OCI-LY1 (cell line): Measurements from ENCODE around the gene UTP15.

ENCODE experiments used
- EZH2 ChIP-seq: fragments of 200-600 bp; sonication (generic), shearing (Covaris generic); IDR thresholded peaks from 2 replicates; pipeline ENCODE4 v1.8.0; 2017; ENCODE audit warnings: borderline replicate concordance, mixed run types, mild to moderate bottlenecking, antibody characterized with exemption, low read length, moderate library complexity, mixed read lengths
- TF ChIP-seq, protein P1 (sequence below): fragments of 200-600 bp; sonication (generic), shearing (Covaris generic); IDR thresholded peaks from 2 replicates; pipeline ENCODE4 v1.5.1; 2017; ENCODE audit warnings: mild to moderate bottlenecking, antibody characterized with exemption, low read length, moderate library complexity, mixed read lengths

DNA sequence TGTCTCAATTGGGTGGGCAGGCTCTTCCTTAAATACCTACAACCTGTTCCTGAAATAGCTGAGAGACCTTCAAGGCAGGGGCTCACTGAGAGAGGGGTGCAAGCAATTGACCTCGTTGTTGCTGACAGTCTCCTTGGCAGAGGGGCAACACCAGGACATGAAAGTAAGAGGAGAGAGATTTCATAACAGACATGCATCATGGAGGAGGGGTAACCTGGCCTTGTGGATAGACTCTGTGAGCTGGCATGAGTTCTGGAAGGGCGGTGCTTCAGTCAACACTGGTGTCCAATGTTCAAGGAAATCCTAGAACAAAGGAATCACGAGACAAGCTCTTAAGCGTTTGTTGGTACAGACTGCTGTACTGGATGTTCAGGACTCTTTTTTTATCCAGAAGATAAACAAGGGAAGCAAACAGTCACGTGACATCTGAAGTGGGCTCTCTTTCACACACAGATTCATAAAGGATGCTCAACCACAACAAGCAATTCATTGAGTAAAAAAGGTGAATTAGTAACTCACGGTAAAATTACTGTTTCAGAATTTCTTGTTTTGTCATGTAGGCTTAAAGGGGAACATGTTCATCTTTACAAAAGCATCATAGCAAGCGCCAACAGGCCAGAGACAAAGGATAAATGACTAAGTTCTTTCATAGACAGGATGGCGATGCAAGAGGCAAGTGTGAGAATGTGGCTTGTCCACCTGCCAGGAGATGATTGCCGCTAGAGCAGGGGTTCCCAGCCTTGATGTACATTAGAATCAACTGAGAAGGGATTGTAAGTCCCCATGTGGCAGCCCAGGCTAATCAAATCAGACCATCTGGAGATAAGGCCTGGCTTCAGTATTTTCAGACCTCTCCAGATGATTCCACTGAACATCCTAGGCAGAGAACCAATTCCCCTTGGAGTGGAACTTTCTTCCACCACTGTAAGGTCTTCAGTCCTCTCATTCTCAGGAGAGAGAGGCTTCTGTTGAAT lies 20.8 kb upstream of the UTP15 start:
- TF ChIP-seq, protein P1, sequence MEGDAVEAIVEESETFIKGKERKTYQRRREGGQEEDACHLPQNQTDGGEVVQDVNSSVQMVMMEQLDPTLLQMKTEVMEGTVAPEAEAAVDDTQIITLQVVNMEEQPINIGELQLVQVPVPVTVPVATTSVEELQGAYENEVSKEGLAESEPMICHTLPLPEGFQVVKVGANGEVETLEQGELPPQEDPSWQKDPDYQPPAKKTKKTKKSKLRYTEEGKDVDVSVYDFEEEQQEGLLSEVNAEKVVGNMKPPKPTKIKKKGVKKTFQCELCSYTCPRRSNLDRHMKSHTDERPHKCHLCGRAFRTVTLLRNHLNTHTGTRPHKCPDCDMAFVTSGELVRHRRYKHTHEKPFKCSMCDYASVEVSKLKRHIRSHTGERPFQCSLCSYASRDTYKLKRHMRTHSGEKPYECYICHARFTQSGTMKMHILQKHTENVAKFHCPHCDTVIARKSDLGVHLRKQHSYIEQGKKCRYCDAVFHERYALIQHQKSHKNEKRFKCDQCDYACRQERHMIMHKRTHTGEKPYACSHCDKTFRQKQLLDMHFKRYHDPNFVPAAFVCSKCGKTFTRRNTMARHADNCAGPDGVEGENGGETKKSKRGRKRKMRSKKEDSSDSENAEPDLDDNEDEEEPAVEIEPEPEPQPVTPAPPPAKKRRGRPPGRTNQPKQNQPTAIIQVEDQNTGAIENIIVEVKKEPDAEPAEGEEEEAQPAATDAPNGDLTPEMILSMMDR: no peak
- TF ChIP-seq EZH2: no peak
